Neural crest cell (in vitro differentiated cells): ENCODE results near the gene CARHSP1. TPM values are rescaled to one million over a fixed set of nuclear protein-coding genes. Genes with fewer than 3 reads are reported as not detected.

Experiments used
- total RNA-seq: library from RNA; stranded (reverse); gene quantifications from 2 replicates; pipeline ENCODE4 v1.2.1, GENCODE V29; 2021

CARHSP1 gene
- total RNA-seq, 1 donor from 2014 or later: 147 TPM

Other genes with a start within 250 kb of the CARHSP1 start
- gene METTL22, start 247.3 kb downstream of the CARHSP1 start, total RNA-seq: 52.0 and 57.0 TPM in 2 replicates
- 35.2 and 36.5 TPM in 2 replicates for gene ABAT, start 194.4 kb downstream of the CARHSP1 start, total RNA-seq
- 11.1 and 11.8 TPM in 2 replicates for gene TMEM186, start 71.4 kb downstream of the CARHSP1 start, total RNA-seq
- 20.8 and 21.5 TPM in 2 replicates for gene PMM2, start 71.2 kb downstream of the CARHSP1 start, total RNA-seq
- gene LITAFD, start 13.3 kb upstream of the CARHSP1 start, total RNA-seq: not detected in 2 replicates
- 151 and 162 TPM in 2 replicates for gene USP7, start 94.9 kb upstream of the CARHSP1 start, total RNA-seq
- 80.1 and 81.1 TPM in 2 replicates for gene HAPSTR1, start 222.6 kb upstream of the CARHSP1 start, total RNA-seq